Astrocyte of the spinal cord (primary cell): ENCODE measurements around the gene UBXN10.

Source experiments
- DNase-seq: peaks from one replicate; pipeline ENCODE4 v3.0.0; 2011; ENCODE audit warnings: low read depth, low spot score
- H3K4me3 ChIP-seq: 2 replicates; pipeline ENCODE4 v1.5.1; 2011; ENCODE audit warnings: low read depth, mild to moderate bottlenecking, low read length, moderate library complexity
- in situ Hi-C: cut with HindIII; loops from 2 replicates; pipeline ENCODE4 v1.10.0; 2017; ENCODE audit warnings: low sequenced_read_pairs
- TF ChIP-seq, protein P1 (sequence below): IDR thresholded peaks from 2 replicates; pipeline ENCODE4 v1.5.1; 2012; ENCODE audit warnings: low read depth, mild to moderate bottlenecking, low read length, inconsistent platforms

The UBXN10 gene

DNA sequence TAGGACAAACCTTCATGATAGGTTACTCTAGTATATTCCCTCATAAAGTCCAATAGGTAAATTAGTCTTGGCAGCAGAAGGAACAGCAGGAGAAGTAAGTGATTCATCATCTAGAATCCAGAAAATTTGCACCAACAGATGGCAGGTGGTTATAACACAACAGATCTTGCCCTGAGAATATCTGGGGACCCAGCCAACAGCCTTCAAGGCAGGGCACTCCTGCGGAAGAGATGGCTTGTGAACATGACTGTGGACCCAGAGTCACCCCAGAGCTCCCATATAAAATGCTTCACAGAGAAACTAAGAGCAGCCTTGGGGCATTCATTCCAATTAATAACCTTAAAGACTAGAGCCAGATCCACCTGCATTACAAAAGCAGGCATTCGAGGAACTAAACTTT lies 8.3 kb downstream of the UBXN10 start:
- no peak for DNase-seq
- in situ Hi-C loops, result no loop called here
- H3K4me3 ChIP-seq, result no peak overlapping the region
- TF ChIP-seq, protein P1, sequence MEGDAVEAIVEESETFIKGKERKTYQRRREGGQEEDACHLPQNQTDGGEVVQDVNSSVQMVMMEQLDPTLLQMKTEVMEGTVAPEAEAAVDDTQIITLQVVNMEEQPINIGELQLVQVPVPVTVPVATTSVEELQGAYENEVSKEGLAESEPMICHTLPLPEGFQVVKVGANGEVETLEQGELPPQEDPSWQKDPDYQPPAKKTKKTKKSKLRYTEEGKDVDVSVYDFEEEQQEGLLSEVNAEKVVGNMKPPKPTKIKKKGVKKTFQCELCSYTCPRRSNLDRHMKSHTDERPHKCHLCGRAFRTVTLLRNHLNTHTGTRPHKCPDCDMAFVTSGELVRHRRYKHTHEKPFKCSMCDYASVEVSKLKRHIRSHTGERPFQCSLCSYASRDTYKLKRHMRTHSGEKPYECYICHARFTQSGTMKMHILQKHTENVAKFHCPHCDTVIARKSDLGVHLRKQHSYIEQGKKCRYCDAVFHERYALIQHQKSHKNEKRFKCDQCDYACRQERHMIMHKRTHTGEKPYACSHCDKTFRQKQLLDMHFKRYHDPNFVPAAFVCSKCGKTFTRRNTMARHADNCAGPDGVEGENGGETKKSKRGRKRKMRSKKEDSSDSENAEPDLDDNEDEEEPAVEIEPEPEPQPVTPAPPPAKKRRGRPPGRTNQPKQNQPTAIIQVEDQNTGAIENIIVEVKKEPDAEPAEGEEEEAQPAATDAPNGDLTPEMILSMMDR, result no peak

DNA sequence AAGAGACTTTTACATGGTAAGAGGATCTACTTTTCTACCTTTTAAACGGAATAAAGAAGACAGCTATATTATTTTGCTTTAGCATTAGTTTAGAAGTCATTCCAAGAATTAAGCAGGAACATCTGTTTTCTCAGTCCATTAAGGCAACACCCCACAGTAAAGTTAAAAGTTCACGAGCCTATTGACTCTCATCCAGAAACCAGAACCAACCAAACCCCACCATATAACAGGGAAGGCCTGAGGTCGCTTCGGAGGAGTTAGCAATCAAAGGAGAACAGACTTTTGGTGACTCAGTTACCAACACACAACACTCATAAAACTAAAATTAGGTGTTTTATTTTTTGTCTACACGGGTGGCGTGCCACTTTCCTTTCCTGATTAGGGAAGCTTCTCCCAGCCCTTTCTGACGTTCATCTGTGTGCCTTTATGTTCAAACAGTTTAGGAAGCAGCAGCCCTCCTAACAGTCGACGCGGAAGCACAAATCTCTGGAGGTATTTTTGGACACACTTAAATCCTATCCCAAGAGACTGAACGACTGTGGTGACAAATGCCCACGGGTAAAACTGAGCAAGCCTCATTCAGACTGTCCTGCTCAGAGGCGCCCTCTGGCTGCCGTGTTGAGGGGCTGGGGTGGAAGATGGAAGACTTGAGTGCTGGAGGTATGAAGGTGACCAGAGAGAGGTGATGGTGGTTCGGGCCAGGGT lies 9.0 kb downstream of the UBXN10 start:
- in situ Hi-C loops, result no loop called here
- DNase-seq, result peak; percentile 30
- no peak overlapping the region for H3K4me3 ChIP-seq
- TF ChIP-seq, protein P1, result peak; percentile 96

DNA sequence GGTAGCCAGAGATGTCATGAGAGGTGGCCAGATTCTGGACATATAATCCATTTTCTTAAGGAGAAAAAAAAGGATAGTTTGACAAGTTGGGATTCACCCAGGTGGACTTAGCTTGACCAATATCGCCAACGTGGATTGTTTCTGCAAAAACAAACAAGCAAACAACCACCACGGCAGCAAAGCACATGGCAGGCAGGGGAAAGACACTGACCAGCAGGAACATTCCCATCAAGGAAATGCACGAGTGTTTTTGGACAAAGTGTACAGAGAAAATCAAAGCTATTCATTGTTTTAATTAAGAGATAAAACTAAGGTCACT lies 9.5 kb downstream of the UBXN10 start:
- in situ Hi-C loops, result no loop called here
- DNase-seq, result no peak
- TF ChIP-seq, protein P1, result no peak
- no peak overlapping the region for H3K4me3 ChIP-seq

DNA sequence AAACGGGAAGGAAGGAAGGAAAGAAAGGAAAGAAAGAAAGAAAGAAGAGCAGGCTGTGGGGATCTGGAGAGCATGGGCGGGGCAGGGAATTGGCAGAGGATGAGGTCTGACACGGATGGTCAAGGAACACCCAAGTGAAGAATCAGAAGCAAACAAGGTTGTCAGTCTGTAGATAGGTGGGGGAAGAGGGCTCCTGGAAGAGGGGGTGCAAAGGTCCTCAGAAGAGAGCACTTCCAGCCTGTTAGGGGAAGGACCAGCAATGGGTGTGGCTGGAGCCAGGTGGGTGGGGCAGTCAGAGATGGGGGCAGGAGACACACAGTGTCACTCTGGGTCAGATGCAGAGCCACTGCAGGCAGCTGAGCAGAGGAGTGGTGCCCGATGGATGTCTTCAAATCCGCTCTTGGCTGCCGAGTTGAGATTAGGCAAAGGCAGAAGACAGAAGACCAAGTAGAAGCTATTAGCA lies 11.5 kb downstream of the UBXN10 start:
- DNase-seq, result no peak
- TF ChIP-seq, protein P1, result no peak
- in situ Hi-C loops, result no loop called here
- no peak overlapping the region for H3K4me3 ChIP-seq

DNA sequence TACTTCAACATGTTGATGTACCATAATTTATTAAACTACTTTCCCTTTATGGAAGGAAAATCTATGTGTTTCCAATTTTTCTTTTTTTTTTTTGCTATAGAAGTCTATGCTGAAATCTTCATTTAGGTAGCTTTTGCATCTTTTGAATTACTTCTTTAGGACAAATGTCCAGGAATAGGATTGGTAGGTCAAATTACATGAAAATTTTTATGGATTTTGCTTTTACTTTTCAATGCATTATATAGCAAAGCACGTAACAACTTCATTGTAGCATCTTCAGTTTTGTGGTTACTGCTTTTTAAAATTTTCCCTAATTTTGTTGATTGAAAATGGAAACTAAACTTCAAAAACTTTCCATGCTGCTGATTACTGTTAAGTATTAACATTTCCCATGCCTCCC lies 12.4 kb downstream of the UBXN10 start:
- in situ Hi-C loops, result no loop called here
- no peak for DNase-seq
- no peak overlapping the region for H3K4me3 ChIP-seq
- TF ChIP-seq, protein P1, result no peak

DNA sequence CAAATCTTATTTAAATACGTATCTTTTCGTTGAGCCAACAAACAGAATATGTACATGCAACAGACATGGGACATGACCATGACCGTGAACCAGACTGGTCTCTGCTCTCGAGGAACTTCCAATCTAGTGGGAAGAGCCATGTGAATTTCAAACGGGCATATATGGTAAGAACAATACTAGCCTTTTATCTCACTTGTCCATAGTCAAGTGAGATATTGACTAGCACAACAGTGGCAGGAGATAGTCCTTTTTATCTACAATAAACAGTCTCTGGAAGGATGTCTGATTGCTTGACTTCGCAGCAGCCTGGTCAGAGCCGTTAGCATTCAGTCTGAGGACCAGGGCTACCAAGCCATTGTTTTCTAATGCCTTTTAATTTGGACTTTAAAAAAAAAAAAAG lies 13.0 kb downstream of the UBXN10 start:
- no peak overlapping the region for H3K4me3 ChIP-seq
- no peak for DNase-seq
- TF ChIP-seq, protein P1, result no peak
- in situ Hi-C loops, result no loop called here
